ENCODE measurements around the gene RSRC1.
"Not testable (repeated sequence)": the region's sequence is repeated elsewhere in the genome, so short reads cannot be mapped to it uniquely, and the experiment has no call there.

RSRC1 gene

GRCh38 chr3:158313338-158313927 is 203.5 kb downstream of the RSRC1 start:
- TF ChIP-seq ARNTL (CRISPR knock-in tag; IDR thresholded peaks at IDR 0.05; ENCODE audit: borderline replicate concordance, low read depth) (no peak), GLIS3 (CRISPR knock-in tag; IDR thresholded peaks at IDR 0.05) (no peak), ZNF565 (CRISPR knock-in tag; conservative IDR thresholded peaks at IDR 0.05; ENCODE audit: low read depth) (no peak), ZNF8 (CRISPR knock-in tag; IDR thresholded peaks at IDR 0.05) (no peak), ZNF70 (CRISPR knock-in tag; IDR thresholded peaks at IDR 0.05) (no peak), ZFP3 (CRISPR knock-in tag; IDR thresholded peaks at IDR 0.05) (no peak)
- TF ChIP-seq, protein P1, sequence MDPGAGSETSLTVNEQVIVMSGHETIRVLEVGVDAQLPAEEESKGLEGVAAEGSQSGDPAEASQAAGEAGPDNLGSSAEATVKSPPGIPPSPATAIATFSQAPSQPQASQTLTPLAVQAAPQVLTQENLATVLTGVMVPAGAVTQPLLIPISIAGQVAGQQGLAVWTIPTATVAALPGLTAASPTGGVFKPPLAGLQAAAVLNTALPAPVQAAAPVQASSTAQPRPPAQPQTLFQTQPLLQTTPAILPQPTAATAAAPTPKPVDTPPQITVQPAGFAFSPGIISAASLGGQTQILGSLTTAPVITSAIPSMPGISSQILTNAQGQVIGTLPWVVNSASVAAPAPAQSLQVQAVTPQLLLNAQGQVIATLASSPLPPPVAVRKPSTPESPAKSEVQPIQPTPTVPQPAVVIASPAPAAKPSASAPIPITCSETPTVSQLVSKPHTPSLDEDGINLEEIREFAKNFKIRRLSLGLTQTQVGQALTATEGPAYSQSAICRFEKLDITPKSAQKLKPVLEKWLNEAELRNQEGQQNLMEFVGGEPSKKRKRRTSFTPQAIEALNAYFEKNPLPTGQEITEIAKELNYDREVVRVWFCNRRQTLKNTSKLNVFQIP (CRISPR knock-in tag; IDR thresholded peaks at IDR 0.05; ENCODE audit: borderline replicate concordance, low read depth) = no peak
- peak; percentile 85 for ATAC-seq

- no peak for TF ChIP-seq GLIS3 (CRISPR knock-in tag; IDR thresholded peaks at IDR 0.05)
- no peak for TF ChIP-seq ZC3H10 (CRISPR knock-in tag; IDR thresholded peaks at IDR 0.05)
- no peak for TF ChIP-seq CSDC2 (CRISPR knock-in tag; IDR thresholded peaks at IDR 0.05)
- no peak for TF ChIP-seq OSR1 (CRISPR knock-in tag; IDR thresholded peaks at IDR 0.05)
- TF ChIP-seq RARB (CRISPR knock-in tag; IDR thresholded peaks at IDR 0.05) = no peak
- no peak for TF ChIP-seq PPARA (CRISPR knock-in tag; IDR thresholded peaks at IDR 0.05; ENCODE audit: borderline replicate concordance)
- ATAC-seq = no peak
Measured at GRCh38 chr3:158314426-158315357, 204.8 kb downstream of the RSRC1 start.

DNA sequence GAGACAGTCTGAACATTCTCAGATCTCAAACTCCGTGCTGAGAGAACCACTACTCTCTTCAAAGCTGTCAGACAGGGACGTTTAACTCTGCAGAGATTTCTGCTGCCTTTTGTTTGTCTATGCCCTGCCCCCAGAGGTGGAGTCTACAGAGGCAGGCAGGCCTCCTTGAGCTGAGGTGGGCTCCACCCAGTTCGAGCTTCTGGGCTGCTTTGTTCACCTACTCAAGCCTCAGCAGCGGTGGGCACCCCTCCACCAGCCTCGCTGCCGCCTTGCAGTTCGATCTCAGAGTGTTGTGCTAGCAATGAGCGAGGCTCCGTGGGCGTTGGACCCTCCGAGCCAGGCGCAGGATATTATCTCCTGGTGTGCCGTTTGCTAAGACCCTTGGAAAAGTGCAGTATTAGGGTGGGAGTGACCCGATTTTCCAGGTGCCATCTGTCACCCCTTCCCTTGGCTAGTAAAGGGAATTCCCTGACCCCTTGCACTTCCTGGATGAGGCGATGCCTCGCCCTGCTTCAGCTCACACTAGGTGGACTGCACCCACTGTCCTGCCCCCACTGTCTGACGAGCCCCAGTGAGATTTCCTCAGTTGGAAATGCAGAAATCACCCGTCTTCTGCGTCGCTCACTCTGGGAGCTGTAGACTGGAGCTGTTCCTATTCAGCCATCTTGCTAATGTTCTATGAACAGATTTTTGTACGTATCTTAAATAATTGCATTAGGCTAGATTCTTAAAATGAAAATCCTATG is 220.0 kb downstream of the RSRC1 start:
- not testable (repeated sequence) for ATAC-seq

- ATAC-seq = no peak
- TF ChIP-seq, protein P2, sequence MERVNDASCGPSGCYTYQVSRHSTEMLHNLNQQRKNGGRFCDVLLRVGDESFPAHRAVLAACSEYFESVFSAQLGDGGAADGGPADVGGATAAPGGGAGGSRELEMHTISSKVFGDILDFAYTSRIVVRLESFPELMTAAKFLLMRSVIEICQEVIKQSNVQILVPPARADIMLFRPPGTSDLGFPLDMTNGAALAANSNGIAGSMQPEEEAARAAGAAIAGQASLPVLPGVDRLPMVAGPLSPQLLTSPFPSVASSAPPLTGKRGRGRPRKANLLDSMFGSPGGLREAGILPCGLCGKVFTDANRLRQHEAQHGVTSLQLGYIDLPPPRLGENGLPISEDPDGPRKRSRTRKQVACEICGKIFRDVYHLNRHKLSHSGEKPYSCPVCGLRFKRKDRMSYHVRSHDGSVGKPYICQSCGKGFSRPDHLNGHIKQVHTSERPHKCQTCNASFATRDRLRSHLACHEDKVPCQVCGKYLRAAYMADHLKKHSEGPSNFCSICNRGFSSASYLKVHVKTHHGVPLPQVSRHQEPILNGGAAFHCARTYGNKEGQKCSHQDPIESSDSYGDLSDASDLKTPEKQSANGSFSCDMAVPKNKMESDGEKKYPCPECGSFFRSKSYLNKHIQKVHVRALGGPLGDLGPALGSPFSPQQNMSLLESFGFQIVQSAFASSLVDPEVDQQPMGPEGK (CRISPR knock-in tag; IDR thresholded peaks at IDR 0.05; ENCODE audit: borderline replicate concordance) = no peak
- TF ChIP-seq ZC3H10 (CRISPR knock-in tag; IDR thresholded peaks at IDR 0.05) = no peak
- TF ChIP-seq ZNF70 (CRISPR knock-in tag; IDR thresholded peaks at IDR 0.05) = no peak
- TF ChIP-seq ZFP30 (CRISPR knock-in tag; IDR thresholded peaks at IDR 0.05) = no peak
- TF ChIP-seq GLIS3 (CRISPR knock-in tag; IDR thresholded peaks at IDR 0.05) = no peak
- no peak for TF ChIP-seq TOX (CRISPR knock-in tag; IDR thresholded peaks at IDR 0.05; ENCODE audit: borderline replicate concordance)
Measured at GRCh38 chr3:158330870-158331269, 221.0 kb downstream of the RSRC1 start.

DNA sequence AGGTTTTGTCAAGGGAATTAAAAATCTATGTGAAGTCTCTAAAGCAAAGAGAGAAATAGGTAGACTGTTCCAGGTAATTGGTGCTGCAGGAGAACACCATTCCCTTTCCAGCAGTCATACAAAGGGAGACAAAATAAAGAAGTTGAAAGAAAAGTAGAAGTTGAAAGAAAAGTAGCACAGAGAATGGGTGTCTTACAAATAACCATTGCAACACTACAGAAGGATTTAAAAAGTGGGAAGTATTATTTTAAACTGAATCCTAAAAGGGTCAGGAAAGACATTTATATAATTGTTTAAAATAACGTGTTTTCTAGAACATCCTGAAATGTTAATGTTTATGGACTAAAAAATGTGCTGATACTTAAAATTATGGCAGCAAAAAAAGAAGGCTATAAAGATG is 223.8 kb downstream of the RSRC1 start:
- TF ChIP-seq RARB (CRISPR knock-in tag; IDR thresholded peaks at IDR 0.05) (no peak), ISL1 (CRISPR knock-in tag; IDR thresholded peaks at IDR 0.05) (no peak), SNAI2 (CRISPR knock-in tag; IDR thresholded peaks at IDR 0.05) (no peak), ESRRG (CRISPR knock-in tag; IDR thresholded peaks at IDR 0.05) (no peak), GLIS3 (CRISPR knock-in tag; IDR thresholded peaks at IDR 0.05) (no peak), CREB5 (CRISPR knock-in tag; IDR thresholded peaks at IDR 0.05; ENCODE audit: low read depth) (no peak), ZNF565 (CRISPR knock-in tag; conservative IDR thresholded peaks at IDR 0.05; ENCODE audit: low read depth) (no peak), ZC3H10 (CRISPR knock-in tag; IDR thresholded peaks at IDR 0.05) (no peak), TCF4 (CRISPR knock-in tag; IDR thresholded peaks at IDR 0.05; ENCODE audit: borderline replicate concordance) (no peak)
- TF ChIP-seq, protein P3, sequence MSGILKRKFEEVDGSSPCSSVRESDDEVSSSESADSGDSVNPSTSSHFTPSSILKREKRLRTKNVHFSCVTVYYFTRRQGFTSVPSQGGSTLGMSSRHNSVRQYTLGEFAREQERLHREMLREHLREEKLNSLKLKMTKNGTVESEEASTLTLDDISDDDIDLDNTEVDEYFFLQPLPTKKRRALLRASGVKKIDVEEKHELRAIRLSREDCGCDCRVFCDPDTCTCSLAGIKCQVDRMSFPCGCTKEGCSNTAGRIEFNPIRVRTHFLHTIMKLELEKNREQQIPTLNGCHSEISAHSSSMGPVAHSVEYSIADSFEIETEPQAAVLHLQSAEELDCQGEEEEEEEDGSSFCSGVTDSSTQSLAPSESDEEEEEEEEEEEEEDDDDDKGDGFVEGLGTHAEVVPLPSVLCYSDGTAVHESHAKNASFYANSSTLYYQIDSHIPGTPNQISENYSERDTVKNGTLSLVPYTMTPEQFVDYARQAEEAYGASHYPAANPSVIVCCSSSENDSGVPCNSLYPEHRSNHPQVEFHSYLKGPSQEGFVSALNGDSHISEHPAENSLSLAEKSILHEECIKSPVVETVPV (CRISPR knock-in tag; IDR thresholded peaks at IDR 0.05) = no peak
- ATAC-seq = no peak

Data from SK-N-SH treated with all-trans-retinoic acid at 6 μM for 48 hours (cell line).